ENCODE data around the gene MAPKAP1. TPM values are rescaled to one million over a fixed set of nuclear protein-coding genes. Genes with fewer than 3 reads are reported as not detected.

Gene MAPKAP1
- total RNA-seq, 1 experiment from 2014 or later = 55.5 TPM

DNA sequence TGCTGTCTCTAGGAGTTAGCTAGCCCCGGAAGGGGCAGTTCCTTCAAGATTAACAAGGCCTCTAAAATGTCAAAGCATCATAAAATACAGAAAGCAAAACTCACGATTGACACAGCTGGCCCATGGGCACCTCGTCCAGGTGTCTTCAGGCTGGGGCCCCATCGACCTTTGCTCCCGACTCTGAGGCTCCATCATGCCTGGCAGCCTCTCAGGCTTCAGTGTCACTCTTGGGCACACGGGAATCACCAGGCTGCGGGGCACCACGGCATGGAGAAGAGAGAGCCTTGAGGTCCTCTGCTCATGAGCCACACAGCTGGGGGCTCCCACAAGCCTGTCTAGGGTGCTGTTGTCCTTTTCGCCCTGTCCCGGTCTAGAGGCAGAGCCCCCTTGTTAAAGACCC lies 284.2 kb downstream of the MAPKAP1 start:
- Mint-ChIP-seq H3K4me1 (ENCODE audit: low read depth, unreplicated experiment) (no peaks in the 10 kb centered on the region), H3K36me3 (ENCODE audit: insufficient read depth, unreplicated experiment) (no peaks in the 10 kb centered on the region), H3K27me3 (ENCODE audit: unreplicated experiment) (no peaks in the 10 kb centered on the region), H3K27ac (ENCODE audit: unreplicated experiment) (no peak overlapping the region), H3K4me3 (ENCODE audit: low read depth, unreplicated experiment) (no peak overlapping the region), H3K9me3 (ENCODE audit: low read depth, unreplicated experiment) (no peaks in the 10 kb centered on the region)
- CTCF ChIA-PET = no interaction called here
- no peak for DNase-seq
- TF ChIP-seq, protein P1, sequence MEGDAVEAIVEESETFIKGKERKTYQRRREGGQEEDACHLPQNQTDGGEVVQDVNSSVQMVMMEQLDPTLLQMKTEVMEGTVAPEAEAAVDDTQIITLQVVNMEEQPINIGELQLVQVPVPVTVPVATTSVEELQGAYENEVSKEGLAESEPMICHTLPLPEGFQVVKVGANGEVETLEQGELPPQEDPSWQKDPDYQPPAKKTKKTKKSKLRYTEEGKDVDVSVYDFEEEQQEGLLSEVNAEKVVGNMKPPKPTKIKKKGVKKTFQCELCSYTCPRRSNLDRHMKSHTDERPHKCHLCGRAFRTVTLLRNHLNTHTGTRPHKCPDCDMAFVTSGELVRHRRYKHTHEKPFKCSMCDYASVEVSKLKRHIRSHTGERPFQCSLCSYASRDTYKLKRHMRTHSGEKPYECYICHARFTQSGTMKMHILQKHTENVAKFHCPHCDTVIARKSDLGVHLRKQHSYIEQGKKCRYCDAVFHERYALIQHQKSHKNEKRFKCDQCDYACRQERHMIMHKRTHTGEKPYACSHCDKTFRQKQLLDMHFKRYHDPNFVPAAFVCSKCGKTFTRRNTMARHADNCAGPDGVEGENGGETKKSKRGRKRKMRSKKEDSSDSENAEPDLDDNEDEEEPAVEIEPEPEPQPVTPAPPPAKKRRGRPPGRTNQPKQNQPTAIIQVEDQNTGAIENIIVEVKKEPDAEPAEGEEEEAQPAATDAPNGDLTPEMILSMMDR (IDR thresholded peaks at IDR 0.05; ENCODE audit: unreplicated experiment) = no peak
- no TSS peak for BruUV-seq (replicated peaks)
- intact Hi-C loops (cut with micrococcal nuclease; ENCODE audit: unreplicated experiment) = no loop called here

- H3K27me3 Mint-ChIP-seq (ENCODE audit: unreplicated experiment) = no peaks in the 10 kb centered on the region
- no peaks in the 10 kb centered on the region for H3K9me3 Mint-ChIP-seq (ENCODE audit: low read depth, unreplicated experiment)
- no peak overlapping the region for H3K4me3 Mint-ChIP-seq (ENCODE audit: low read depth, unreplicated experiment)
- H3K27ac Mint-ChIP-seq (ENCODE audit: unreplicated experiment) = no peak overlapping the region
- CTCF ChIA-PET = no interaction called here
- no peaks in the 10 kb centered on the region for H3K36me3 Mint-ChIP-seq (ENCODE audit: insufficient read depth, unreplicated experiment)
- no peaks in the 10 kb centered on the region for H3K4me1 Mint-ChIP-seq (ENCODE audit: low read depth, unreplicated experiment)
- TF ChIP-seq, protein P1 (IDR thresholded peaks at IDR 0.05; ENCODE audit: unreplicated experiment) = no peak
- BruUV-seq (replicated peaks) = no TSS peak
- intact Hi-C loops (cut with micrococcal nuclease; ENCODE audit: unreplicated experiment) = no loop called here
- no peak for DNase-seq
Observed at GRCh38 chr9:125421591-125422181, 285.3 kb downstream of the MAPKAP1 start.

DNA sequence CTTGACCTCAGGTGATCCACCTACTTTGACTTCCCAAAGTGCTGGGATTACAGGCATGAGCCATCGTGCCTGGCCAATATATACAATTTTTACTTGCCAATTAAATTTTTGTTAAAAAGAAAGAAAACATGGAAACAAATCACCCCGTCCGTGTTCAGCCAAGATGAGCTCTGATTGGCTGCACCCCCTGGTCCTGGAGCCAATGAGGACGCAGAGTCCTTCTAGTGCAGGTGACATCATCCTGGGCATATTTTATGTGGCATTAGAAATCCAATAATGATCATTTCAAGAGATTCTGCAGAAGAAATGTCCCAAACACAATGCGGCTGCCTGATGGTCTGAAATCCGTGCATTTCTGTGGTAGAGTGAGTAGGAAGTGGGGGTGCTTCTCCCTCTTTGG lies 285.8 kb downstream of the MAPKAP1 start:
- CTCF ChIA-PET = no interaction called here
- H3K4me1 Mint-ChIP-seq (ENCODE audit: low read depth, unreplicated experiment) = no peaks in the 10 kb centered on the region
- H3K27ac Mint-ChIP-seq (ENCODE audit: unreplicated experiment) = no peak overlapping the region
- no TSS peak for BruUV-seq (replicated peaks)
- H3K36me3 Mint-ChIP-seq (ENCODE audit: insufficient read depth, unreplicated experiment) = no peaks in the 10 kb centered on the region
- DNase-seq = no peak
- no peak overlapping the region for H3K4me3 Mint-ChIP-seq (ENCODE audit: low read depth, unreplicated experiment)
- intact Hi-C loops (cut with micrococcal nuclease; ENCODE audit: unreplicated experiment) = no loop called here
- H3K27me3 Mint-ChIP-seq (ENCODE audit: unreplicated experiment) = no peaks in the 10 kb centered on the region
- no peaks in the 10 kb centered on the region for H3K9me3 Mint-ChIP-seq (ENCODE audit: low read depth, unreplicated experiment)
- TF ChIP-seq, protein P1 (IDR thresholded peaks at IDR 0.05; ENCODE audit: unreplicated experiment) = no peak

- no peak for DNase-seq
- no TSS peak for BruUV-seq (replicated peaks)
- no peak overlapping the region for H3K27ac Mint-ChIP-seq (ENCODE audit: unreplicated experiment)
- H3K36me3 Mint-ChIP-seq (ENCODE audit: insufficient read depth, unreplicated experiment) = no peaks in the 10 kb centered on the region
- CTCF ChIA-PET = no interaction called here
- TF ChIP-seq, protein P1 (IDR thresholded peaks at IDR 0.05; ENCODE audit: unreplicated experiment) = no peak
- intact Hi-C loops (cut with micrococcal nuclease; ENCODE audit: unreplicated experiment) = no loop called here
- H3K4me3 Mint-ChIP-seq (ENCODE audit: low read depth, unreplicated experiment) = no peak overlapping the region
- no peaks in the 10 kb centered on the region for H3K27me3 Mint-ChIP-seq (ENCODE audit: unreplicated experiment)
- H3K4me1 Mint-ChIP-seq (ENCODE audit: low read depth, unreplicated experiment) = no peaks in the 10 kb centered on the region
- H3K9me3 Mint-ChIP-seq (ENCODE audit: low read depth, unreplicated experiment) = no peaks in the 10 kb centered on the region
Observed at GRCh38 chr9:125418404-125418803, 288.6 kb downstream of the MAPKAP1 start.

Data from Calu3 (cell line).